T-helper 1 cell (primary cell): Measurements from ENCODE around the gene STK32B.

Experiments
- DNase-seq, 5 donors: peaks; one replicate each; pipeline ENCODE4 v3.0.0-alpha.2; 2012 to 2020

Gene STK32B

DNA sequence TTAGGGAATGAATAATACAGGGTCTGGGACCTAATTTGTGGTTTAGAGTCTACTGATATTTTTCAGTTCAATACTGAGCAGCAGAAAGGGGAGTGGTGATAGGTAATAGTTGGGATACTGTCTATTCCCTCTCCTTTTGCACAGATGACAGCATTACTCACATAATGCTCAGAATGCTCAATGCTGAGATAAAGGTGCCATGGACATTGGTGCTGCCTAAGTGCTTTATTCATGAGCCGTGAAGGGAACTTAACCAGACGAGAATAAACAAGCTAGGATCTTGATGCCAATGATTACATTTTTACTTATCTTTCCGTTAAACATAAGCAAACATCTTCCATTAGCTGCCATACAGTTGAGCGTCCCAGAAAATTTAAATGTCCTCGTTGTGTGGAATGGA lies 75.6 kb downstream of the STK32B start:
- no peak for DNase-seq

GRCh38 chr4:5127556-5127955 lies 76.3 kb downstream of the STK32B start:
- no peak for DNase-seq

- DNase-seq = no peak
Observed at GRCh38 chr4:5128569-5128968, 77.3 kb downstream of the STK32B start.

GRCh38 chr4:5133201-5133600 lies 81.9 kb downstream of the STK32B start:
- DNase-seq = no peak

DNA sequence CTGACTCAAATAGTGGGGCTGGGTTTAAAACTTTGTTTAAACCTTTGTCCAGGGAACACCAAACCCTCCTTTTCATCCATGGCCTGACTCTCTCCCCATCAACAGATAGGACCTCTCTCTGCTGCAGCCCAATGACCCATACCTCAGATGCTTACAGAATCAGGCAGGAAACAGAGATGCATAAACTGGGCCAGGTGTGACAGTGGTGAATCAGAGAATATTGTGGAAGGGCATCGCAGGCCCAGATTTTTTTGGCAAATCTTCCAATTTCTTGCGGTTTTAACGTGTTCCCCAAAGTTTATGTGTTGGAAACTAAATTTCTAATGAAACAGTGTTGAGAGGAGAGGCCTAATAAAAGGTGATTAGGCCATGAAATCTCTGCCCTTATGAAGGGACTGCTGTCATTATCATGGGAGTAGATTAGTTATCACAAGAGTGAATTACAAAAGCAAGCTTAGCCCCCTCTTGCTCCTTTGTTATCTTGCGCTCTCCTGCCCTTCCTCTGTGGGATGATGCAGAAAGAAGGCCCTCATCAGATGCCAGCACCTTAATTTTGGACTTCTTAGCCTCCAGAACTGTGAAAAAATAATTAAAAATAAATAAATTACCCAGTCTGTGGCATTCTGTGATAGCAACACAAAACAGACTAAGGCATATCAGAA lies 82.8 kb downstream of the STK32B start:
- DNase-seq = no peak

DNA sequence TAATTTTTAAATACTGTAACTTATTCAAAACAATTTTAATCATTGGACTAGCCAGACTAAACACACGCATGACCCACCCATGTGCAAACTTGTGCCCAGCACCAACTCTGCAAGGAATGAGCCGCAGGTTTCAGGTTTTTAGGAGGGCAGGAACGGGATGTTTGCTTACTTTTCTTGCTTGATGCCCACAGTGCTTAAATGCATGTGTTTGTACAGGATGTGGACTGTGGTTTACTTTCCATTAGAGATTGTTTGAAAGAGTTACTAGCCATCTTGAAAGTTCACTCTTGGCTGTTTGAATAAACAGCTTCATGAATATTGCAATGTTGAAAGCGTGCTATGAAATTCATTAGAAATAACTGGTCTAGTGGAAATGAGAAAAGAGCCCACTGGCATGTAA lies 83.3 kb downstream of the STK32B start:
- no peak for DNase-seq

DNA sequence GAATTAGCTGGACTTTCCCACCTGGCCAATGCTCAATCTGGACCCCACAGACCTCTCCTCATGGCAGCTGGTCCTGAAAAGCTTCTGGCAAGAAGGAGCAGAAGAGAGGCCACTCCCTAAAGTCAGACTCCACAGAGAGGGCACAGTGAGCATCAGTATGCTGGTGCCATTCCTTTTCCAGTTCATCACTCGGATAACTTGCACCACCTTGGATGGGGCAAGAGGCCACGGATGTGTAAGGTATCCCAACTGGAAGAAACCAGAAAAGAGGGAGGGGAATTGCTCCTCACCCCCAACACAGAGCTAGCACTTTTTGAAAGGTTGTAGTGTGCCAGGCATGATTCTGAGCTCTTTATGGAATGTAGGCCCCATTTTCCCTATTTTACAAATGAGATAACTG lies 85.9 kb downstream of the STK32B start:
- DNase-seq = no peak

DNA sequence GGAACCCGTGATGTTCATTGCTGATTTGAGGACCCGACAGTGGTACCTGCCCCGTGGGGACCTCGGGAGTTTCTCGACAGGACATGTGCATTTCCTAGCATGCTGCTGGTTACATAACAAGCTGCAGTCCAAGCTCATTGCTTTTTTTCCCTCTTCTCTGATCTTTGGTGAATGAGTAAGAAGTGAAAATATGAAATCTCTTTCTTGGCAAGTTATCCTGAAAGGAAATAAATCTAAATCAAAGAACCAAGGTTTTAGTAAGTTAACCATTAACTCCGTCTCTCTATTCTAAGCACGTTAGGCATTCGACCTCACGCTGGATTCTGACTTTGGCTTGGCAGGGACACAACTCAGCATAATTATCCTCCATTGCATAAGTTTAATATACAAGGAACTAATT lies 86.6 kb downstream of the STK32B start:
- no peak for DNase-seq

DNA sequence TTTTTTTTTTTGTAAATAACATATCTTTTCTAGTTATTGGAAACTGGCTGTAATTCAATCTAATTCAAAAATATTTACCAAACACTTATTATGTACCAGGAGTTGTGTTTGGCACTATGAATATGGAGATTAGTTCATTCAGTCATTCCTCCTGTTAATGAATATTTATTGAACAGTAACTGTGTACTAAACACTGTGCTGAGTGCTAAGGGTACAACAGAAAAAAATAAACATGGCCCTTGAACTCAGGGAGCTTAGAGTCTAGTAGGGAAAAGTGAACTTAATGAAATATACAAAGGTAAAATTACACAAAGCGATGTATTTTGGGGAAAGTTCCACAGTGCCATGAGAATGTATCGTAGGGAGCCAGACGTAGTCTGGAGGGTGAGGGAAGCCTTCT lies 87.1 kb downstream of the STK32B start:
- no peak for DNase-seq

- no peak for DNase-seq
Observed at GRCh38 chr4:5139141-5139540, 87.9 kb downstream of the STK32B start.

GRCh38 chr4:5141802-5142201 lies 90.5 kb downstream of the STK32B start:
- DNase-seq = no peak

- DNase-seq = no peak
Observed at GRCh38 chr4:5142726-5143125, 91.4 kb downstream of the STK32B start.

- DNase-seq = no peak
Observed at GRCh38 chr4:5143306-5143861, 92.1 kb downstream of the STK32B start.

GRCh38 chr4:5143940-5144339 lies 92.7 kb downstream of the STK32B start:
- no peak for DNase-seq

DNA sequence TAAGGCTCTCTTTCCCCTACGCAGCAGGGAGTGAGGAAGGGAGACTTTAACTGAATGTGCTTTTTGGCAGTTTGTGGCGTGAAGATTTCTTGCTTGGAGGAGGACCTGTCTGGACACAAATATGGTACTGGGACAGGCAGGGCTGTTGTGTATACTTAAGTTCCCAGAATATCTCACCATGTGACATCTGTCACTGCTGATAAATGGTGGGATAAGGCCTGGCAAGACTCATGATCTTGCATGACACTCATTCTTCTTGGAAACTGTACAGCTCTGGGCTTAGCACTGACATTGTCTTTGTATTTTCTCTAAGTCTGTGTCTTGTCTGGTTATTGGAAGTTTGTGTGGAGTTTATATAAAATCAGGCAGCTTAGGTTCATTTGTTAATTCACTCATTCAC lies 93.1 kb downstream of the STK32B start:
- DNase-seq = no peak

DNA sequence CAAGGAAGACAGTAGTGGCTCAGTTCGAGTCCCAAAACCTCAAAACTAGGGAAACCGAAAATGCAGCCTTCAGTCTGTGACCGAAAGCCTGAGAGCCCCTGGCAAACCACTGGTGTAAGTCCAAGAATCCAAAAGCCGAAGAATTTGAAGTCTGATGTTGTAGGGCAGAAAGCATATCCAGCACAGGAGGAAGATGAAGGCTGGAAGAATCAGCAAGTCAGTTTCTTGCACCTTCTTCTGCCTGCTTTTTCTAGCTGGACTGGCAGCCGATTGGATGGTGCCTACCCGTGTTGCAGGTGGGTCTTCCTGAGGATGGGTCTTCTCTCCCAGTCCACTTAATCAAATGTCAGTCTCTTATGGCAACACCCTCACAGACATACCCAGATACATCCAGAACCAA lies 95.0 kb downstream of the STK32B start:
- no peak for DNase-seq

GRCh38 chr4:5152521-5152920 lies 101.2 kb downstream of the STK32B start:
- no peak for DNase-seq

DNA sequence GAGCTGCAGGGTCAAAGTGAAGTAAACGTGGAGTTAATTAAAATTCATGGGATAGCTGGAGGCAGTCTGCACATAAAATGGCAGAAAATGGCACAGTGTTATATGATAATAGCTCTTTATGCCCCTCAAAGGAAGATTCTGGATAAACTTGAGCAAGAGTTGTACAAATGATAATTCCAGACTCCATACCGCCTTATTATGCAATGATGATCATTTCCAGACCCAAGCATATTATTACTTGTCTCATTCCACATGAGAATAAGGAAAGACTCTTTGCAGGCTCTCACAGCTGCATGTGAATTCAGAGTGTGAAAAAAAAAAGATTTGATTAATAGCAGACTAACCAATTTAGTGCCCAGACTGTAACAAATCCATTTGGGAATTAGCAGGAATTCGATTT lies 105.4 kb downstream of the STK32B start:
- no peak for DNase-seq

GRCh38 chr4:5157791-5158770 lies 106.8 kb downstream of the STK32B start:
- no peak for DNase-seq

GRCh38 chr4:5158825-5159224 lies 107.5 kb downstream of the STK32B start:
- DNase-seq = no peak

GRCh38 chr4:5160668-5161067 lies 109.4 kb downstream of the STK32B start:
- no peak for DNase-seq

GRCh38 chr4:5162909-5163508 lies 111.7 kb downstream of the STK32B start:
- no peak for DNase-seq

- no peak for DNase-seq
Observed at GRCh38 chr4:5164221-5164912, 113.1 kb downstream of the STK32B start.
